NCI-H2081 (cell line): ENCODE results near the gene TYK2.
A peak's percentile ranks its signal among the peaks of the same experiment; 100 is the strongest.
"Not testable (repeated sequence)": the region's sequence is repeated elsewhere in the genome, so short reads cannot be mapped to it uniquely, and the experiment has no call there.

Experiments used
- DNase-seq, 2 experiments: peaks; one replicate each; lab custom pipeline; 2025; lab: John Stamatoyannopoulos, UW

TYK2 gene

DNA sequence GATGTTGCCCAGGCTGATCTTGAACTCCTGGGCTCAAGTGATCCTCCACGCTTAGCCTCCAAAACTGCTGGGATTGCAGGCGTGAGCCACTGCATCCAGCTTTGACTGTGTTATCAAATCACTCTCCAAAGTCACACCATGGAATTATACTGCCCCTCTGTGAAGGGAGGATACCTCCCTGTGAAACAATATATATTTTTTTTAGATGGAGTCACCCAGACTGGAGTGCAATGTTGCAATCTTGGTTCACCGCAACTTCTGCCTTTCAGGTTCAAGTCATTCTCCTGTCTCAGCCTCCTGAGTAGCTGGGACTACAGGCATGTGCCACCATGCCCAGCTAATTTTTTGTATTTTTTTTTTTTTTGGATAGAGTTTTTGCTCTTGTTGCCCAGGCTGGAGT, 7.7 kb downstream of the TYK2 start:
- no peak for DNase-seq

DNA sequence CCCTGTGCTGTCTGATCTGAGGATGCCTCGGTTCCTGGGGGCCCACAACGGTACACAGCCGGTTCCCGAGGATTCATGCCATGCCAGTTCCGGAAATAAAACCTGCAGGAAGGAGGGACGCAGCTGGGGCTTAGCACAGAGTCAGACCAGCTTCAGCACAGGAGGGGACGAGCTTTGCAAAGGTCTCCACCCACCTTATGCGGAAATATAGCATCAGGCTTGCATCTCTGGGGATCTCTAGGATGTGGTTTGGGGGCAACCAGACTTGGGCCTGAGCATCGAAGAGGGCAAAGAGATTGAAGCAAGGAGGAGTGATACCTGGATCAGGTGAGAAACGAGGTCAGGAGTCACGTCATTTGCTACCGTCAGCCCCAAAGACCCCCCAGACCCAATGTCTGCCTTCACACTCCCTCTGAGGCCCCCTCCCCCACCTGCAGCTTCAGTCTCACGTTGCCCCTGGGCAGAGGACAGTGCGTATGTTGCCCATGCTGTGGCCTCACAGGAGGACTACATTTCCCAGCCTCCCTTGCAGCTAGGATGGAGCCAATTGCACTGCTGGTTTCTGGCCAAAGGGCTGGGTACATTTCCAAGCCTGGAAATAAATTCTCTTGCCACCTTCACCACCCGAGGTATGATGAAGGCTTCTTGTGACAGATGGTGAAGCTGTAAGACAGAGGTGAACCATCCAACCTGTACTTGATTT, 12.1 kb downstream of the TYK2 start:
- DNase-seq: no peak

DNA sequence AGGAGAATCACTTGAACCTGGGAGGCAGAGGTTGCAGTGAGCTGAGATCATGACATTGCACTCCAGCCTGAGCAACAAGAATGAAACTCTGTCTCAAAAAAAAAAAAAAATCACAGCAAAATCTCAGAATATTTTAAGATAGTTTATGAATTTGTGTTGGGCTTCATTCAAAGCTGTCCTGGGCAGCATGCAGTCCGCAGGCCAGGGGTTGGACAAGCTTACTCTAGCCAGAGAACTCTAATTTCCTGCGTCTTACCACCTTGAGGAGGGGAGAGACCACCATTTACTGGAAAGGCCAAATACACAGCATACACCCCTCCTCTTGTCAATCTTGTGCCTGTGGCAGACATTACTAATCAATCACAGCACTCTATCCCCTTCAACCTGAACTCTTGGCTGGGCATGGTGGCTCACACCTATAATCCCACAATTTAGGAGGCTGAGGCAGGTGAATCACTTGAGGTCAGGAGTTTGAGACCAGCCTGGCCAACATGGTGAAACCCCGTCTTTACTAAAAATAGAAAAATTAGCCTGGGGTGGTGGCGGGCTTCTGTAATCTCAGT, 13.3 kb downstream of the TYK2 start:
- DNase-seq: not testable (repeated sequence)

DNA sequence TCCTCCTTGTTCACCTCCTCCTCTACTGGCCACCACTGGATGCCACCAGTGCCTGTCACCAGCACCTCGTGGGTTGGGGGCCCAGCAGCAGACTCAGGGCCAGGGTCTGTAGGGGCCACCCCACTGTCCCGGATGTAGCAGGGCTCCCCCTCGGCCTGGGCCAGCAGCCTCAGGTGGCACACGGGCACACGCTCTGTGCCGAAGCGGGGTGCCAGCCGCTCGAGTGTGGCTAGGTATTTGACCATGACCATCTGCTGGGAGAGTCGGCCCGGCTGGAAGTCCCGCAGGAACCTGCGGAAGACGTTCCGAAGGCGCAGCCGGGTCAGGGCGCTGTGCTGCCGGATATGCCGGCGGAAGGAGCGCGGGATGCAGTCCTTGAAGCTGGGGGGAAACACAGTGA, 14.9 kb downstream of the TYK2 start:
- no peak for DNase-seq

DNA sequence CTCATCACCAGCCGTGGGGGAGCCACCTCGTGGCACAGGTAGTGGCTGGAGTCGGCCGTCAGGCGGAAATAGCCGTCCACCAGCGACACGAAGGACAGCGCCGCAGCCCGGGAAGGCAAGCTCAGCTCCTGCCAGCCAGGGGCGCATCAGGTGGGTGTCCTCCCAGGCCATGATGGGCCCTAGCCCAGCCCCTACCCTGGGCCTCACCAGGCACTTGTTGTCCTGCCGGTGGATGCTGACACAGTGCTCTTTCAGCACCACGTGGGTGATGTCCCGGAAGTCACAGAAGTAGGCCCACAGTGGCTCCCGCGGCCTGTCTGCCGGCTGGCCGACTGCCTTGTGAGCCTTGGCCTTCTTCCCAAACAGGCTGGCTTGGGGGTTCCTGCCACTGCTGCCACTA, 15.7 kb downstream of the TYK2 start:
- DNase-seq: no peak

DNA sequence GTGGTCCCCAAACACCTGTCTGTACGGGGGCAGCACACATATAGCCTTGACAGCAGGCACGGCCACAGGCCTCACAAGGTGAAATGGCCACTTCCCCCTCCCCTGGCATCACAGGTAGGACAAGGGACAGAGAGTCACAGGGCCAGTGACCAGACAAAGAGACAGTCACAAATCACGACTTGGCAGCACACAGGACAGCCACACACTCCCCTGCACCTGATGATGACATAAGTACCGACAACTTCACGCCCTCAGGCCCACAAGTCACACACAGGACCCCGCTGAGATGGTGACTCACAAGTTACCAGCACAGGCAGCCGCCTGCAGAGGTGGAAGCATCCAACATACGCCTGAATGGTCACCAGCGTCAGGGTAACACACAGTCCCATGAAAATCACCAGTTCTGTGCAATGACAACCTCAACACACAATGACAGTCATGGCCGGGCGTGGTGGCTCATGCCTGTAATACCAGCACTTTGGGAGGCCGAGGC, 16.5 kb downstream of the TYK2 start:
- DNase-seq: no peak

DNA sequence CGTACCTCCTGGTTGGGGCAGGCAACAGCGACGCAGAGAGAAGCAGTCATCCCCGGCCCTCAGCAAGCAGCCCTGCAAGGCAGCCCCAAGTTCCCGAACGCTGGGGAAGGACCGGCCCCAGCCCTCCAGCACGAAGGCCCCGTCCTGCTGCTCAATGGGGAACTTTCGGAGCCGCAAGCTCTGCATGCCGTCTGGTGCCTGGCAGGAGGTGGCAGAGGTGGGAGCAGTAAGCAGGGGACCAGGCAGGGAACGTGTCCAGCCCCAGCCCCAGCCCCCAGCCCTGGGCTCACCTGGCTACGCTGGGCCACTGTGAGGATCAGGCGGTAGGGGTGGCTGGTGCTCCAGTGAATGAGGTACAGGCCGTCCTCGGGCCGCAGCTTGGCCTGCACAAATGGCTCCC, 18.1 kb downstream of the TYK2 start:
- no peak for DNase-seq

DNA sequence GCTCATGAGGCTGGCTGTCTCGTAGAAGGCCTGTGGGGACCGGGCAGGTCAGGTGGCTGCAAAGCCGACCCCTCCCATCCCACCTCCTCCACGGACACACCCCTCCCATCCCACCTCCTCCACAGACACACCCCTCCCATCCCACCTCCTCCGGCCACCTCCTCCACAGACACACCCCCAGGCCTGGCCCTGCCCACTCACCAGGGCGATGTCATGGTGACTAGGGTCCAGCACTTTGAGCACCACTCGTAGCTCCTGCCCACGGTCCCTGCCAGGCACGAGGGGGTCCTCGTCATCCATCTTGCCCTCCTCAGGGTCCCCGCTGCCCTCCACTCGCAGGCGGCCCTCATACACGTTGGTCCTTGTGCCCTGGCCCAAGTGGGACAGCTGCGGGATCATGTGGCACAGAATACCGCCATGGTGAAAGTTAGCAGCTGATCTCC, 18.8 kb downstream of the TYK2 start:
- no peak for DNase-seq

DNA sequence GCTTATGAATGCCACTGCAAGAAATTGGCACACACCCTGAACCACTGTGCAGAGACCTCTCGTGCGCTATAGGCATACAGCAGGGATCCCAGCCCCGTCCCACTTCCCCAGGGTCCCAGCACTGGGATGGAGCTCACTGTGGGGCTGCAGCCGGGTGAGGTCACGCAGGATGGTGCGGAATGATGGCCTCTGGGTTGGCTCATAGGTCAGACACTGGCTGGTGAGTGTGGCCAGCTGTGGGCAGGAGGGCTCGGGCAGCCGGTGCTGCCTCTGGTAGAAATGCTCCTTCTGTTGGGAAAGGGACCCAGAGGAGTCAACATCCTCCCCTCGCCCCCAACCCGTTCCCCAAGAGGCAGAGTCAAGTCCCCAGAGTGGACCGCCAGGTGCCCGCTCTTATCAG, 23.9 kb downstream of the TYK2 start:
- DNase-seq: no peak

DNA sequence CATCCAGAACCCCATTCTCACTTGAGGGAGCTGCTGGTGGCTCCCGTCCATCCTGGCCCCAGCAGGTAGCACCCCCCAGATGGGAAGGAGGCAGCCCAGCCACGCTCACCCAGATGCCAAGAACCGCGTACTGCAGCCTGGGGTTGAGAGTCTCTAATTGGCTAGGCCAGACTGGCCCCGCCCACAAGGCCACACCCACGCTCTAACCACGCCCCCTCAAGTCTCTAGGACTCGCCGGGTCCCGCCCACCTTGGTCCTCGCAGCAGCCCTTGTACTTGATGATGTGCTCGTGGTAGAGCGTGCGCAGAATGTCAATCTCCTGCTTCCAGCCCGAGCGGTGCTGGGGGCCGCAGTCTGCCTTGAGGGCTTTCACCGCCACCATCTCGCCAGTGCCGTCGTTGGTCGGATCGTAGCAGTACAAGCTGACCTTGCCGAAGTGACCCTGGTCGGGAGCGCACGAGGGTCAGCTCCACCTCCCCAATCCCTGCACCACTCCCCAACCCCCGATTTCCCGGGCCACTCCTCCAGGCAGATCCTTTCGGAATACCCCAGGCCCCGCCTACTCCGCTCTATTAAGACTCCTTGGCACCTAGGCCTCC, 26.5 kb downstream of the TYK2 start:
- no peak for DNase-seq

DNA sequence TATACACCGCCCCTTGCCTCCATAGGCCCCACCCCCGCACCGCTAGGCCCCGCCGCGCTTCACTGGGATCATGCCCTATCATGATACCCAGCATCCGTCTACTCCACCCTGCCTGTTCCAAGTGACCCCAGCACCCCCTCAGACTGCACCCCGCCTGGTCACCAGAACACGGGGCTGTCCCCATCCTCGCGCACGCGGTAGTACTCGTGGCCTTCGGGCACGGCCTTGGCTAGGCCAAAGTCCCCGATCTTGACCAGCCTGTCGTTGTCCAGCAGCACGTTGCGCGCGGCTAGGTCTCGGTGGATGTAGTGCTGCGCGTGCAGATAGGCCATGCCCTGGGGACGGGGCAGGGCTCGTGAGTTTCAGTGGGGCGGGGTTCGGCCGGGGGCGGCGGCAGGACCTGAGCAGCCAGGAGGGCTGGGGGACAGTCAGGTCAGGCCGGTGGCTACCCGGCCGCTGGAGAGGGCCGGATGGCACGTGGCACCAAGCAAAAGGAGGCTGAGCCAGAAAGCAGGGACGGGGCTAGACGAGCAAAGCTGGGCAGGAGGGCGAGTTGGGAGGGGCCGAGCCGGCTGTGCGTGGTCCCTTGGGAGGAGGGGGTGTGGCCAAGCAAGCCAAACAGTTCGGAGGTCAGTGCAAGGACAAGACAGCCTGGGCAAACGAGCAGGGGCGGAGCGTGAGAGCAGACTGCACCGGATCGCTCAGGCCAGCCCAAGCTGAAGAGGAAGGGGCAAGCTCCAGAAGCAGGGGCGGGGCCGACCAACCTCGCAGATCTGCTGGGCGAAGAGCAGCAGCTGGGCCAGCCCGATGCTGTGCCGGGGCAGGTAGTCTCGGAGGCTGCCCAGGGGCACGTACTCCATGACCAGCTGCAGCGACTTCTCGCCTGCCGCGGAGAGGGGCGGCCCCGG, 27.4 kb downstream of the TYK2 start:
- no peak for DNase-seq

DNA sequence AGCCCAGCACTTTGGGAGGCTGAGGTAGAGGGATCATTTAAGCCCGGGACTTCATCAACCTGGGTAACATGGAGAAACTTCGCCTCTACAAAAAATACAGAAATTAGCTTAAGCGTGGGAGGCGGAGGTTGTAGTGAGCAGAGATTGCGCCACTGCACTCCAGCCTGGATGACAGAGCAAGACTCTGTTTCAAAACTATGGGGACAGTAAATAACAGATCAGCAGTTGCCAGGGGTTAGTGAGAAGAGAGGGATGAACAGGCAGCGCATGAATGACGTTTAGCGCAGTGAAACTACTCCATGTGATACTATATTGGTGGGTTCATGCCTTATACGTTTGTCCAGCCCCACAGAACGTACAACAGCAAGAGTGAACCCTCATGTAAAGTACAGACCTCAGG, 33.9 kb downstream of the TYK2 start:
- no peak for DNase-seq

DNA sequence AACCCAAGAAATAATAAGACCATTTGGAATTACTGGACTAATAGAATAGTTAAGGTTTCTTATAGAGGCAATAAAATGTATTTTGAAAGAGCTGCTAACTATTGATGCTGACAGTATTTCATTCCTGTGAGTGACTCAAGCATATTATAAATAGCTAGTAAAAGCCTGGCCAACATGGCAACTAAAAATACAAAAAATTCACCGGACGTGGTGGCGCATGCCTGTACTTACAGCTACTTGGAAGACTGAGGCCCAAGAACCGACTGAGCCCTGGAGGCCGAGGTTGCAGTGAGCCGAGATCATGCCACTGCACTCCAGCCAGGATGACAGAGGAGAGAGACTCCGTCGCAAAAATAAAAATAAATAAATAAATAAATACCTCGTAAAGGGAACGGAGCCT, 35.6 kb downstream of the TYK2 start:
- DNase-seq: no peak

DNA sequence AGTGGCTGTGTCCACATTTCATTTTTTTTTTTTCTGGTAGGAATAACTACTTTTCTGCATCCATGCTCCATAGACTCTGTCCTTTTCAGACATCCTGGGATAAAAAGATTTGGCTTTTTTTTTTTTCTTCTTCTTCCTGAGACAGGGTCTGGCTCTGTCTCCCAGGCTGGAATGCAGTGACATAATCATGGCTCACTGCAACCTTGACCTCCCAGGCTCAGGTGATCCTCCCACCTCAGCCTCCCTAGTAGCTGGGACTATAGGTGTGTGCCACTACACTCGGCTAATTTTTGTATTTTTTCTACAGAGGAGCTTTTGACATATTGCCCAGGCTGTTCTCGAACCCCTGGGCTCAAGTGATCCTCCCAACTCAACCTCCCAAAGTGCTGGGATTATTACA, 36.9 kb downstream of the TYK2 start:
- no peak for DNase-seq

DNA sequence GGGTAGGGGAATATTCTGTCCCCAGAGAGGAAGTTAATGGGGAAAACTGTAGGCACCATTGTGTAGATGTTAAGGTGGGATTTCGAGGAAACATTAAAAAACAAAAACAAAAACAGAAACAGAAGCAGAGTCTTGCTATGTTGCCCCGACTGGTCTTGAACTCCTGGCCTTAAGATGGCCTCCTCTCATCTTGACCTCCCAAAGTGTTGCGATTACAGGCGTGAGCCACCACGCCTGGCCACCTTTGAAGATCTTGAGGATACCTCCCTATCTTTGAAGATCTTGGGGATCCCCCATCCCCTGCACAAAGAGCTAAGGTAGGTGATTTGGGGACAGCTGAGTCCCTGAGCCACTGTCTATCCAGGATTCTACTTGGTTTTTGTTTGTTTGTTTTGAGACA, 40.4 kb downstream of the TYK2 start:
- DNase-seq: no peak

DNA sequence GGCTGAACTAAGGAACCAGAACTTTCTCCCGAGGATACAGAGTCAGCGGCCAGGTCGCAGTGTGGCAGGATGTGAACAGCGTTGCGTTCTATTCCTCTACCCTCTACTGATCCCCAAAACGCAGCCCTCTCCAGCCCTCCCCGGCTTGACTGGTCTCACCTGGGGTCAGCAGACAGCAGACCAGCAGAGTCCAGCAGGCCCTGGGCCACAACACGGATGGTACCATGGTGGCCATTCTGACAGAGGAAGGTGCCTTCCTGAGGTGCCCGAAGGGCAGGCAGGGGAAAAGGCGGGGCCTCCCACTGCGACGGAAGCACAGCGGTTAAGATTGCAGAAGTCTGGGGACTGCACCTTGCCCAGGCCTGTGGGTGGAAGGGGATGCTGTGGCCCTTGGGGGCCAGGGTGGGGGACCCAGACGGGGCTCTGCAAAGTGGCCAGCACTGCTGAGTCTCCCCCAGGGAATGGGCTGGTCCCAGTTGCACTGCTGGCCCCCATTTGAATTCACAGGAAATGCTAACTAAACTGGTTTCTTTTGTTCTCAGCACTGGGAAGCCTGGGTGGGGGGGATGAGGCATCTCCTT, 40.9 kb downstream of the TYK2 start, which contains the start of gene ICAM3:
ICAM3 (minus strand) TSS at position 245 of the 581 bp plus-strand sequence; CDS start at position 235, 10 bp downstream.
- no peak for DNase-seq

DNA sequence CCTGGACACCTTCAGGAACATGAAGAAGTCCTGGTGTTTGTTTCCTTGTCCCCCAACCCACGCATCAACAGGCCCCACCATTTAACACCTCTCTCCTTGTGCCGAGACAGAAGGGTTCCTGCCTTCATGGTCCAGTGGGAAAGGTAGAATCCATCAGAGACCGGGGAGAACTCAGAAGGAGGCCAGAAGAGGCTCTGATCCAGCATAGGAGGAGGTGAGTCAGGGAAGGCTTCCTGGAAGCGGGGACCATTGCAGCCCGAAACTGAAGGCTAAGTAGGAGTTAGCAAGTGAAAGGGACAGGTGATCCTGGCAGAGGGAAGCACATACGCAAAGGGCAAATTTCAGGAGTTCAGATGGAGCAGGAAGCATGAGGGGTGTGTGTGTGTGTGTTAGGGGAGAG, 41.4 kb downstream of the TYK2 start:
- no peak for DNase-seq

DNA sequence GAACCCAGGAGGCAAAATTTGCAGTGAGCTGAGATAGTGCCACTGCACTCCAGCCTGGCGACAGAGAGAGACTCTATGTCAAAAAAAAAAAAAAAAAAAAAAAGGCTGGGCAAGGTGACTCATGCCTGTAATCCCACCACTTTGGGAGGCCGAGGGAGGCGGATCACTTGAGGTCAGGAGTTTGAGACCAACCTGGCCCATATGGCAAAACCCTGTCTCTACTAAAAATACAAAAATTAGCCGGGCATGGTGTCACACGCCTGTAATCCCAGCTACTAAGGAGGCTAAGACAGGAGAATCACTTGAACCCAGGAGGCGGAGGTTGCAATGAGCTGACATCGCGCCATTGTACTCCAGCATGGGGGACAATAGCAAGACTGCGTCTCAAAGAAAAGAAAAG, 43.6 kb downstream of the TYK2 start:
- not testable (repeated sequence) for DNase-seq

DNA sequence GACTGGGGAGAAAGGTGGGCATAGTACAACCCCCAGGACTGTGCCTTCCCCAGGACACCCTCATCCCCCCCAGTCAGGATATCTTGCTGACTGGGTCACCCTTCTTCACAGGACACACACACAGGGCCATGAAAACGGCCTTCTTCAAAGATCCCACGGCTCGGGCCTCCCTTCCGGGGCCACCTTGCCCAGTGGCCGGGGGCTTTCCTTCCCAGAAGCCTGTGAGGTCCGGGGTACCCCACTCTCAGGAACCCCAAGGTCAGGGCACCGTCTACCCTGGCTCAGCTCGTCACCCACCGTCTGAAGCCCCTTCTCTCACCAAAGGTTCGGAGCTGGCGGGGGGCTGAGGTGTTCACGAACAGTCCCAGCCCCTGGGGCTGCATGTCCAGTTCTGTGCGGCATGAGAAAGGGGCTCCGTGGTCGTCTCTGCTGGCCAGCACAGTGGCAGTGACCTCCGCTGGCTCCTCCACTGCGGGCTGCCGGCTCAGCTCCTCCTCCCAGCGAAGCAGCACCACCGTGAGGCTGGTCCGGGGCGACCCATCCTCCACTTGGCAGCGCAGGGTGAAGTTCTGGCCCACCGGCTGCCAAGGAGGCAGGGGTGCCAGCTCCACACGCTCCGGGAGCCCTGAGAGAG, 44.9 kb downstream of the TYK2 start:
- DNase-seq: no peak

DNA sequence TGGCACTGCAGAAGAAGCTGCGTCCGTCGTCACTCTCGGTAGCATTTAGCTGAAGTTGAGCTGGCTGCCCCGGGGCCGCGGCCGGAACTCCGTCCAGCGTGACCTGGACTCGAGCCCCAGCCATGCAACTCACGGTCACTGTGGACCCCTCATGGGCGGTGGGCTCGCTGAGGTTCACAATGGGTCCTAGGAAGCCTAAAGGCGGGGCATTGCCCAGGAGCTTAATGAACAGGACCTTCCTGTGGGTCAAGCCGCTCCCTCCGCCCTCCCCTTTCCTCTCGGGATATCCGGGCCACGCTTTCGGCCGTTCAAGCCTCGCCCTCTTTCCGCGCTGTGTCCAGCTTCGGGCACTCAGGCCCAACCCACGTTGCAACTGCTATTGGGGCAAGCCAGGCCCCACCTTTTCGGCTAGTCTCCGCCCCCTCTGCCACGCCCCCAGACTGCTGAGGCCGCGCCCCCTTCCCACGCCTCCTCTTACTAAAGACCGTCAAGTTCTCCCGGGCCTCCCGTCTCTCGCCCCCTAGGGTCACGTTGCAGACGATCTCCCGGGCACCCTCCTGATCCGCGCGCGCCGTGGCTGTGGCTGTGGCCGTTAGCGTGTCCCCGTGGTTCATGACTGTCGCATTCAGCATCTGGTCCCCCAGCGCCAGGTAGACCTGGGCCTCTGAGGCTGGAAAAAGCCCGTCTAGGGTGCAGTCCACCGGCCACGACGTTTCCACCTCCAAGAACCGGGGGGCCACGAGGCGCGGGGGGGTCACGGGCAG, 45.6 kb downstream of the TYK2 start:
- peak; percentile 57 to 66 for DNase-seq
